ENCODE results near the gene PET100. TPM values are rescaled to one million over a fixed set of nuclear protein-coding genes. Genes with fewer than 3 reads are reported as not detected.

The PET100 gene
- total and polyA plus RNA-seq, 2 experiments from 2014 or later = 29.4 to 296 TPM

DNA sequence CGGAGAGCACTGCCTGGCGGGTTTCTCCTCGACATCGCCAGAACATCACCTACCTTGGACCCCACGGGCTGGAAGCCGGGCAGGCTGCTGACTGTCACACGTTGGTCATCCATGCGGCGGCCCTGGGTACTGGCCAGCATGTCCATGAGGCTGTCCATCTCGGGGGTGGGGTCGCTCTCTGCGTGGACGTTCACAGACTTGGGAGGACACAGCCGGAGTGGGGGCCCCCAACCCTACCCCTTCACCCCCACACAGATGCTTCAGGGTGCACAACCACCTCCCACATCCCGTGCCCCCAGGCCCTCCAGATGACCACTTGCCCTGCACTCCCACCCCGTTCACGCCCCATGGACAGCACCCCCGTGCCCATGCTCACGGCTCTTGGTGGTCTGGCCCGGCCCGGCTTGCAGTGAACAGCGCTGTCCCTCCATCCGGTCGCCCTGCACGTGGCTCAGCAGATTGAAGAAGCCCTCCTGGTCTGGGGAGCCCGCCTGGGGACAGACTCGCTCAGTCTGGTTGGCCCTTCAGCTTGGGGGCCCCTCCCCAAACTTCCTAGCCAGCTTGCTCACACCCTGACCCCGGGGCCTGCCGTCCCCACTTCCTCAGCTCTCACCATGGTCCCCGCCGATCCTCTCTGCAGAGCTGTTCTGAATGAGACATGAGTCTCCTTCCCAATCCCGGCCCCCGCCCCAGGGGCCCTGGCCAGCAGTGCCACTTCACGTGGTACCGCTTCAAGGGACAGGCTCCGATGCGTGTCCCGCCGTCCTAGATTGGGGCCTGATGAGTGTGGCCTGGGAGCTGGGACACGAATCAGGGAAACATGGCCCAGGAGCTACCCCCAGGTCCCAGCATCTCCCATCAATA, 3.0 kb downstream of the PET100 start:
- H3K27me3 ChIP-seq = no peaks in the 10 kb centered on the region
- no peak for DNase-seq (ENCODE audit: low spot score)
- no peaks in the 10 kb centered on the region for H3K9me2 ChIP-seq (replicated peaks; ENCODE audit: insufficient read depth)
- H3K79me2 ChIP-seq = peaks cover 36% of the 10 kb centered on the region
- no peaks in the 10 kb centered on the region for H4K20me1 ChIP-seq (ENCODE audit: insufficient read depth, poor library complexity, severe bottlenecking)
- H3K27ac ChIP-seq = no peak overlapping the region
- no peaks in the 10 kb centered on the region for H3K9me3 ChIP-seq (ENCODE audit: low read depth)
- H3K4me1 ChIP-seq (ENCODE audit: insufficient read depth) = peaks cover 18% of the 10 kb centered on the region
- WGBS (ENCODE audit: low lambda C conversion rate, missing lambda C conversion rate) = 98% methylated on average over 37 of the region's 40 CpGs
- H3K36me3 ChIP-seq (replicated peaks; ENCODE audit: insufficient read depth, low read depth) = no peaks in the 10 kb centered on the region
- H3K4me3 ChIP-seq = no peak overlapping the region
- H3K4me2 ChIP-seq = no peak overlapping the region
- TF ChIP-seq EZH2 (IDR thresholded peaks at IDR 0.05; ENCODE audit: borderline replicate concordance) (no peak), CTCF (IDR thresholded peaks at IDR 0.05; ENCODE audit: poor library complexity) (no peak), EZH2phosphoT487 (IDR thresholded peaks at IDR 0.05; ENCODE audit: low read depth, severe bottlenecking, unreplicated experiment) (no peak)
- H2AFZ ChIP-seq = no peak overlapping the region

DNA sequence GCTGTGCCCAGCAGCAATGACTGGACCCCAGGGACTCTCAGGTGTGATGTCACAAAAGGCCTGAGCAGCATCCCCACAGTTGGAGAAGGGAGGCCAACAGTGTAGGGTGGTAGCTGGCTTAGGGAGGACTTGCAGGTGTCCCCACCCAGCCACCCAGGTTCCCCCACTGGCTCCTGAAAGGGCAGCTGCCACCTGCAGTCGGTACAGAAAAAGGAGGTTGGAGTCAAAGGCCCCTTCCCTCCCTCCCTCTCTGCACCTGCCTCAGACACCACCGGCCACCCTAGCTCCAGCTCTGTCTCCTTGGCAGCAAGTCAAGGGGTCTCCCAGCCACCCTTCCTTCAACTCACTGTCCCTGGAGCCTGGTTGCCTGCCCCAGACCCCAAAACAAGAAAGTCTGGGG, 4.1 kb downstream of the PET100 start, which contains the start of gene PCP2:
Gene PCP2, minus strand, starts transcription at position 22 of the 400 bp plus-strand sequence. CDS start 262 bp downstream, outside the sequence.
- DNase-seq (ENCODE audit: low spot score) = no peak
- H4K20me1 ChIP-seq (ENCODE audit: insufficient read depth, poor library complexity, severe bottlenecking) = no peaks in the 10 kb centered on the region
- no peak within 1 kb of the TSS for H3K27ac ChIP-seq
- no peak for TF ChIP-seq EZH2phosphoT487 (IDR thresholded peaks at IDR 0.05; ENCODE audit: low read depth, severe bottlenecking, unreplicated experiment)
- no peak for TF ChIP-seq CTCF (IDR thresholded peaks at IDR 0.05; ENCODE audit: poor library complexity)
- no peak for TF ChIP-seq EZH2 (IDR thresholded peaks at IDR 0.05; ENCODE audit: borderline replicate concordance)
- H3K79me2 ChIP-seq = peaks cover 36% of the 10 kb centered on the region
- H3K4me3 ChIP-seq = no peak within 1 kb of the TSS
- no peak within 1 kb of the TSS for H2AFZ ChIP-seq
- no peaks in the 10 kb centered on the region for H3K36me3 ChIP-seq (replicated peaks; ENCODE audit: insufficient read depth, low read depth)
- H3K27me3 ChIP-seq = no peaks in the 10 kb centered on the region
- no peaks in the 10 kb centered on the region for H3K9me2 ChIP-seq (replicated peaks; ENCODE audit: insufficient read depth)
- H3K4me1 ChIP-seq (ENCODE audit: insufficient read depth) = peaks cover 10% of the 10 kb centered on the region
- H3K9me3 ChIP-seq (ENCODE audit: low read depth) = no peaks in the 10 kb centered on the region
- no peak within 1 kb of the TSS for H3K4me2 ChIP-seq
- WGBS (ENCODE audit: low lambda C conversion rate, missing lambda C conversion rate) = 28% methylated on average over 2 of the region's 2 CpGs

DNA sequence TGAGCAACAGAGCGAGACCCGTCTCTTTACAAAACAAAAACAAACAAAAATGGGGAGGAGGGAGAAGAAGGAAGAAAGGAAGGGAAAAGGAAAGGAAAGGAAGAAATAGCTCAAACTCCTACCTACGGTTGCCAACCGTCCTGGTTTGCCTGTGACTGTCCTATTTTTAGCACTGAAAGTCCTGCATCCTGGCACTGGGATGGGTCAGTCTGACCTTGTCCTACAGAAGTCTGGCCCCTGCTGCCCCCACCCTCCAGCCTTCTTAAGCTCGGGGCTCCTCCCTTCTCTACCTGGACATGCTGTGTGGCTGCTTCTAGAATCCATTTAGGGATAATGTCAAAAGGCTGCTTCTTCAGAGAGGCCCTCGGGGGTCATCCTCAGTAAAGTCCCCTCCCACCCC, 6.1 kb downstream of the PET100 start:
- H3K27me3 ChIP-seq = no peaks in the 10 kb centered on the region
- no peaks in the 10 kb centered on the region for H3K9me3 ChIP-seq (ENCODE audit: low read depth)
- 65% methylated on average over 6 of the region's 6 CpGs for WGBS (ENCODE audit: low lambda C conversion rate, missing lambda C conversion rate)
- H4K20me1 ChIP-seq (ENCODE audit: insufficient read depth, poor library complexity, severe bottlenecking) = no peaks in the 10 kb centered on the region
- H3K79me2 ChIP-seq = peaks cover 20% of the 10 kb centered on the region
- no peaks in the 10 kb centered on the region for H3K36me3 ChIP-seq (replicated peaks; ENCODE audit: insufficient read depth, low read depth)
- no peak overlapping the region for H3K4me2 ChIP-seq
- H3K4me3 ChIP-seq = no peak overlapping the region
- no peaks in the 10 kb centered on the region for H3K9me2 ChIP-seq (replicated peaks; ENCODE audit: insufficient read depth)
- no peak for TF ChIP-seq EZH2 (IDR thresholded peaks at IDR 0.05; ENCODE audit: borderline replicate concordance)
- no peak for TF ChIP-seq CTCF (IDR thresholded peaks at IDR 0.05; ENCODE audit: poor library complexity)
- no peak for TF ChIP-seq EZH2phosphoT487 (IDR thresholded peaks at IDR 0.05; ENCODE audit: low read depth, severe bottlenecking, unreplicated experiment)
- peaks cover 5% of the 10 kb centered on the region for H3K4me1 ChIP-seq (ENCODE audit: insufficient read depth)
- DNase-seq (ENCODE audit: low spot score) = no peak
- no peak overlapping the region for H3K27ac ChIP-seq
- no peak overlapping the region for H2AFZ ChIP-seq
